SK-N-DZ (cell line): ENCODE data around the gene GMDS.

Experiments used
- DNase-seq: peaks from one replicate; pipeline ENCODE4 v3.0.0-alpha.2; 2015; ENCODE audit warnings: low spot score

Gene GMDS

DNA sequence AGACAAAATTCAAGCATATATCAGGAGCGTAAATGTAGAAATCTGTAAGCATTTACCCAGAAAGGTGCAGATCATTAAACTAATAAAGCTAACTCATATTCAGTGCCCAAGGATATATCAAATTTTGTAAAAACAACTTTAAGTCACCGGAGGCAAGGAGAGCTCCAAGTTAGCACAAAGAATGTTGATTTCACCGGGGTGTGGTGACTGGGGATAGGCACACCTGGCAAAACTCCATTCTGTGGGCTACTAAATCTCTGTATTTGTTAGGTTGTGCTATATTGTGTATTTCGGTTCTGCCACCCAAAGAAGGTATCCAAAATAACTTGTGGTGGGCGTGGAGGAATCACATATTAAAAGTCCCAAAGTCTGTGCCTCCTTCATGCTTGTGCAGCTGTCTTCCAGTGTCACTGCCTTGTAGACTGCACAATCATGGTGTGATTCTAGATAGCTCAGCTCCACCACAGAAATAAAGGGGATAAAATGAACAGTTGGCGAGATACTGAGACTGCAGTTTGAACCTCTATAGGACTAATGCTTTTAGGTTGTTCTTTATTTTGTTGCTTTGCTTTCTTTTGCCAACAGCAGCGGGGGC is 111.6 kb downstream of the GMDS start:
- DNase-seq: no peak

DNA sequence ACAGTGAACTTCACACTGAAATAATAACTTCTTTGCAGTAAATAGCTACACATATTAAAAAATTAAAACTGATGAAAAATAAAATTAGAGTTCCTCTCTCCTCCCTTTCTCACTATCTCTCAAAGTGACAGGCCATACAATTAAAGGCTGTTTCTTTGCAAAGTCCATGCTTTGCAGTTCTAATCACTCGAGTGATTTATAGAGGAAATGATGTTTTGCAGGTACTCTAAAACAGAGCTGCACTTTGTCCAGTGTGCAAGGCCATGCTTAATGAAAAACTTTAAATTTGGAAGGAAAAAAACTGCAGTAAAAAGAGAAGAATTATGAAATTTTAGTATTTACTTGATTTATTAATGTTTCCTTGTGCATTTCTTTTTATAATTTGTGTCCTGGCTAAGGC is 112.5 kb downstream of the GMDS start:
- DNase-seq: no peak

DNA sequence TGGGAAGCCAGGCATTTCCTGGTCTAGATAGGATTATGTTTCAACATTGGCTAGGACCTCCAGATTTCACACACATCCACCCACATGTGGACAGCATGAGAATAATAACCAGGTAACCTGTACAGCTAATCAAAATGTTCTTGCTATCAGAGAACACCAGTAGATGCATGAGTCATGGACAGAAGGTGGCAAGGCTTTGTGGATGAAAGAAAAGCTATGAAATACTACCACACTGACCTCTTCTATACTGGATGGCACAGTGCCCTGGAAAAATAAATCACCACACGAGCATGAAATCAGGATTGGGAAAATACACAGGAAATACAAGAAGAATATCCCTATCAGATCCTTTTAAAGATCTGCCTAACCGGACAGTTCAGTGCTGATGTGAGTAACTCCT is 113.0 kb downstream of the GMDS start:
- no peak for DNase-seq

DNA sequence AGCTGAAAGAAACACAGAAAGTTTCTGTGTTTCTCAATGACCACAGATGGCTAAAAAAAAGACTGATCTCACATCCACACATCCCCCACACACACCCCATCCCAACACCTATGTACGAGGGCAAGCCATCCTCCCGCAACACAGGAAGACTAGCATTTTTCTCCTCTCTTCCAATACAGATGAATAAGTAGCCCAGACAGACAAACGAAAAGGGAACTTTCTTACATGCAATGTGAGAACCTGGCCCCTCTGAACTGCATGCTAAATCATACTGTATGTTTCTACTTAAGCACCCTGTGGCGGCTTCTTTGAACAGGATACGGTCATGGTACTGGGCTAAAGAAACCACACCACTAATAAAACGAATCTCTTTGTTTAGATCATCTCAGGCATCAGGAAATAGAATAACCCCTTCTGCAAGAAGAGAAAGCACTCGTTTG is 116.2 kb downstream of the GMDS start:
- no peak for DNase-seq

DNA sequence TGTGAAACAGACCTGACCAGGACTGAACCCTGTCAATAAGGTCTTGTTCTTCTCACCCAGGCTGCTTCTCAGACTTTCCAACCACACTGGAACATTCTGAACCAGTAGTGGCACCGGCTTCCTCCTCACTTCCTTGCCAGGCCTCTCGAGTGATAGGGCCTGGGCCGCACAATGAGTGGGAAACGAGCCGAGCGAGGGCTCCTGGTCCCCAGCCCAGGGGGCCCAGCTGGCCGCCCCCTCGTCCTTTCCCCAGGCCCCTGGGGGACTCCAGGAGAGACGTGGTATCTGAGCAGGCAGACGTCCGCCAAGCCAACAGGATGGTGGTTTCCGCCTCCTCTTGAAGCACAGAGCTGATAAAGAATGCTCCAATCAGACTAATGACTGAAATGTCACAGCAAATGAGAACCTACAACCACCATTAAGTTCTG is 117.9 kb downstream of the GMDS start:
- DNase-seq: no peak

DNA sequence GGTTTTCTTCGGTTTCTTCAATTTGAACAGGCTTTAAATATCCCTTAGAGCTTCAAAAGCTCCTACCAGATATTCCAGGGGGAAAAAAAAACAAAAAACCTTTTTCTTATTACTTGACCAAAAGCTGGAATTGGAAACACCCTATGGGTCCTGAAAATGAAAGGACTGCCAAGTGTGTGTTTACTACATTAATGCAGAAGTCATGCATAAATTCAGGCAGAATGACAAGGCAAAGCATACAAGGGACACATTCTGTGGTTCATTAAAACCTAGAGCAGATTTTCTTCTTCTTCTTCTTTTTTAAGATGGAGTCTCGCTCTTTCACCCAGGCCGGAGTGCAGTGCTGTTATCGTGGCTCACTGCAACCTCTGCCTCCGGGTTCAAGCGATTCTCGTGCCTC is 119.1 kb downstream of the GMDS start:
- no peak for DNase-seq

DNA sequence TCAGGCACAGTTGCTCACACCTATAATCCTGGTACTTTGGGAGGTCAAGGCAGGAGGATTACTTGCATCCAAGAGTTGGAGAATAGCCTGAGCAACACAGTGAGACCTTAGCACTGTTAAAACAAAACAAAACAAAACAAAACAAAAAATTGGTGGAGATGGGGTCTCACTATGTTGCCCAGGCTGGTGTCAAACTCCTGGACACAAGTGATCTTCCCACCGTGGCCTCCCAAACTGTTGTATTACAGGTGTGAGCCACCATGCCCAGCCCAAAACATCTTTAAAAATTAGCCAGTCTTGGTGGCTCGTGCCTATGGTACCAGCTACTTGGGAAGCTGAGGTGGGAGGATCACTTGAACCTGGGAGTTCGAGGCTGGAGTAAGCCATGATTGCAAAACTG is 120.2 kb downstream of the GMDS start:
- DNase-seq: no peak

DNA sequence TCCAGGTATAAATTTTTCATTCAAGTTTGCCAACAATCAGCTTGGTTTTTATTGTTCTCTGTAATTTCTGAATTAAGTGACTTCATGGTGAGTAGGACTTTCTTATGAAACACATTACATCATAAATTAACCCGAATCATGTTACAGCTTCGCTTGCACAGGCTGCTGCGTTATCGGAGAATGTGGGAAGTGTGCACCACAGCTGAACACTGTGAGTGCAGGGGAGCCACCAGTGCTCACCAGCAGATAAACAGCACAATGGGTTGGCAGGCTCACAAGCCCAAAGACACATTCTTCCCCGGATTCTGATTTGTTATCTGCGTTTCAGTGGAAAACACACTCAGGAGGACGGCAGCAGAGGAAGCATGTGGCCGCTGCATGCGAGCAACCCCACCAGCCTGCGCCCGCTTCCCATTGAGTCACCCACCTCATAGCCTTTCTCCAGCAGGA is 121.1 kb downstream of the GMDS start:
- no peak for DNase-seq

DNA sequence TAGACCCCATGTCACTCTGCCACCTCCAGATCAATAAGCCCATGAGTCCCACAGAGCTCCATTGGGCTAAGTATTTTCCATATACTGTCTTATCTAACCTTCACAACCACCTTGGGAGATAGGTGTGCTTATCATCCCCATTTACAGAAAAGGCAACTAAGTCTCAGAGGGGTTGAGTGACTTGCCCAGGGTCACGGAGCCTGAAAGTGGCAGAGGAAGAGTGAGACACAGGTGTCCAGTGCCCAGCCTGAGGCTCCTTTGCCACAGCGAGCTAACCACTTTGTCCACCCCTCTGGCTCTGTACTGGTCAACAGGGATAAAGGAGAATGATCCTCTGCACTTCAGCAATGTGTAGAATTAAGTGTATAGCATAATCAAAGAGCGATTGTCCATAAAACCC is 124.5 kb downstream of the GMDS start:
- DNase-seq: no peak

DNA sequence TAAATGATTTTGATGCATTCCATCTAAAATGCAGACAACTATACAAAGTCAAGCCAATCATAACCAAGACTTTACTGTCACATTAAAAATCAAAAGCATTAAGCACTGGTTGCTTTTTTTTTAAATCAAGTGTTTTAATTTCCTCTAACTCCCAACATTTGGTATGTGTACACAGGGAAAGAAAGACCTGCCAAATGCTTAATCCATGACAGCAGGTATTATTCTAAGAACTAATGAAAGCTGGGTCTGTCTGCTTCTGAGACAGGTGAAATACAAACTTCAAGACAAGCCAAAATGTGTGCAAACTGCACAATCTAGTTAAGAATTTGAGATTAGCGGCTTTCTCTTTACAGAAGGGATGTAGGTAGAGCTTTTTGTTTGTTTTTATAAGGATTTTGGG is 126.1 kb downstream of the GMDS start:
- DNase-seq: no peak

DNA sequence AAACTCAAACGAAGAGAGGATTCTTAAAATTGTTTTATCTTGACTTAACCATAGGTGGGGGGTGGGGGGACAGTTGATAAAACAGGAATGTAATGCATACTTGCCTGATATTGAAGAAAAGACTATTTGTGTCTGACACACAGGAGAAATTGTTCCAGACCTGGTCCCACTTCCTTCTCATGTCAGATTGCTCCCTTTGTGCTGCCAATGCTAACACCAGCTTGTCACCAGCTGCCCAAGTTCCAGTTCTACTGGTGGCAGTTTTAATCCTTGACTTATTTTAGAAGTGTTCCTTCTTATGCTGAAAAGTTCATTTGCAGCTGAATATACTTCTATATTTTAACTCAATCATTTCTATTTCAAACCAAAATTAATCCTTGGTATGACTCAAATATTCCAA is 127.3 kb downstream of the GMDS start:
- DNase-seq: no peak

DNA sequence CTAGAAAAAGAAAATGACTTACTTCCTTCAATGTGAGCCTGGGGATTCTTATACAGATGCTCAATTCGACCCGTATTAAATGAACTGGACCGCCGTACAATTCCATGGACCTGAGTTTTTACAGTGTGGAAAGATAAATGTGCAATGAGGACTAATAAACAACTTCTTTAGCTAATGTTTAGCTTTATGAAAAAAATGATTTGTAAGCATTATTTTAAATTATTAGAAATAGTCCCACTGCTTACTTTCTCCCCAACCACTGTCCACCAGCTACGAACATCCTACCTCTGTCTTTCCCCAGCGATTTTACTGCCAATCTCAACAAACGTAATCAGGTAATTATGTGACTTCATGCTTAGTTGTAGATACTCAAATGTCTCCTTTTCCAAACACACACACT is 128.0 kb downstream of the GMDS start:
- DNase-seq: no peak

DNA sequence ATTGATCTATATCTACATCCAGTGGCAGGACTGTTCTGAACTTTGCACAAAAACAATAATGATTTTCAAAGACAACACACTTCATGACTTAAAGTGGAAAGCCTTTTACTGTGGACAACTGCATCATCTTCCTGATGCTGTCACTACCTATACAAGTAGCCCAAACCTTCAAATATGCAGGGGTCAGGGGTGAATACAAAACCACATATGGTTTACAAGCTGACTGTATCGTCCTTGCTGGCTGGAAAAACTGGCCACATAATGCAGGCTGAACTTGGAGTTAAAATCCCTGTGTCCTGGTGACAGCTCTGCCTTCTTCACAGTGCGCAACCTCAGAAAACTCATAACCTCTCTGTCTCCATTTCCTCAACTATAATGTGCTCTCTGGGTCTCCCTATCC is 128.9 kb downstream of the GMDS start:
- DNase-seq: no peak

DNA sequence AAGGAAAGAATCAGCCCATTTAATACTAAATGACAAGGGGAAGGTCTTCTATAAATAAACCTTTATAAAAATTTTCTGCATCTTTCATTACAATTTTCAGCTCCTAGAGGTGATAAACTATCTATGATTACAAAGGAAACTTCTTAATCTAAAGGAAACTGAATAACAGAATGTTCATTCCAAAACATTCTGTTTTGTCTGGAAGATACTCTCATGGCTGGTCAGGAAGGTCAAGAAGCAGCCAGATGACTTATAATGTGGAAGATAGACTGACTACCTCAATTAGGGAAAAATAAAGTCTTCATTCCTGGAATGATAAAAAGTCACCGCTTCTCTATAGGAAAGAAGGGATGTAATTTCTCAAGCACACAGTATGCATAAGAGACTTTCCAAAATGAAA is 131.3 kb downstream of the GMDS start:
- DNase-seq: no peak

DNA sequence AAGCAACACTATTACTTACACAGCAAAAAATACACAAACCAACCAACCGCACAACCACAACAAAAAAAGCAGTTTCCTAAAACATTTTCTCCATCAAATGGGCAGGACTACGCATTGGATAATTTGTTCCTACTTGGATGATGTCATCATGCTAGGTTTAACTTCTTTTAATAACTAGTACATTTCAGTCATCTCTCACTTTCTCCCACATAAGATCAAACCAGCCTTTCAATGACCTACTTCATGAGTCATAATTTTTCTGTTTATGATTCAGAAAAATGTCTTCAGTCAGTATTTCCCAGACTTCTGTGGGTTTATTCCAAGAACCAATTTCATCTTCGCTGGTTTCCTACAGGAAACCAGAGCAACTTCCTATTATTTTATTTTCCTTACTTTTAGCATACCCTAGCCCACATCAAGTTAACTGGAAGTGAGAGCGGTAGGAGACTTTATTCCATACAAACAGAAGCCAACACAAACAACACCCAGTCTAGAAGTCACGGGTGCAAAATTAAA is 134.2 kb downstream of the GMDS start:
- DNase-seq: no peak

DNA sequence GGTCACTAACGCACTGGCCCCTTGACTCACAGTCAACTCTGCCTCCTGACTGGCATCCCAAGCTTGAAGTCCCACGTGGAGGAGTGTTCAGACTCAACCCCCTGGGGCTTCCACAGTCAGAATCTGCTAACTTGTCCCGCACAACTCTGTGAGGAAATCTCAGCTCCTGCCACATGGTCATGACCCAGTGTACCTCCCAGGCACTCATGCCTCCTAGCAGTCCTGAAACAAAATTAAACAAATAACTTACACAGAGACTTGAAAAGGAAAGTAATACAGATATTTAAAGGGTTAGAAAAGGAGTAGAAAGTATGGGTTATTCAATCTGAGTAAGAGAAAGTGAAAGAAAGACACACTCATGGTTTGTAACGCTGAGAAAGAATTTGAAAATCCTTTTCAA is 134.9 kb downstream of the GMDS start:
- DNase-seq: no peak

DNA sequence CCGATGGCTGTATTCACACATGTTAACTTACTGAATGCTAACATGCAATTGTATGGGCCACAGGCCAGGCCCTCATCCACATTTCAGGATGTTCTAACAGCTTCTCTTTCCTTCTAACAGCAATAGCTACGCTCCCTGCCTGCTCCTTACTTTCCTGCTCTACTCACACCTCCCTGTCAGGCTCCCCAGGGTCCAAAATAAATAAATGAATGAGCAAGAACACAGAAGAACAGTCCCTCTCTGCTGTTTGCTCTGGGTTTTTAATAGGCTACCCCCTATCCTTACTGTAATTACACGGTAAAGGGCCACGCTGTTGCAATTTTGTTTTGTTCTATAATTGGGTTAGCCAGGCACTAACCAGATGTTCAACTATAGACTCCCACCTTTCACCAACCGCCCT is 135.6 kb downstream of the GMDS start:
- peak; percentile 24 for DNase-seq

DNA sequence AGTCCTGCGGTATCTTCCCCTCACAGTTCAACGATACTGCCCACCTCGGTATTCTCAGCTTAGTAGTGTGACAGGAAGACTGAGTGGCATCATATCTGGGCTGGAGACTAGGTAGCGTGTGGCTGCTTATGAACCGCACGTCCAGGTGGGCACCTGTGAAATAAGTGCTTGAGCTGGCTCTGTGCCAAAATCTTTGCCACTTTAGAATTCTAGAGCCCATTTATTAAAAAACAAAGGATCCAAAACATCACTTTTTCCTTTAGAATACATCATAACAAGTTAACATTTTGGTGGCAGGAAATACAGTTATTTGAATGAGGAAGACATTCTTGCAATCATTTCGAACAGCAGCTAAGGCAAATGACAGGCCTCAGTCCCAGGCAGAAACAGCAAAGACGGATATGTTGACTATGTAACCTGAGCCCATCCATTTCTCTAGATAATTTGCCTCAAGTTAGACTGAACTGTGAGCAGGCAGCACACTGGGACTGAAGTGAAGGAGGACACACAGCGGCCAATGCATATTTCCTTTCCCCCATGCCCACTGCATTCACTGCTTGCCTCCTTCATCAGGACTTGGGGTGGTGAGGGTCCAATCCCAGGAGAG is 136.6 kb downstream of the GMDS start:
- peak; percentile 69 for DNase-seq

DNA sequence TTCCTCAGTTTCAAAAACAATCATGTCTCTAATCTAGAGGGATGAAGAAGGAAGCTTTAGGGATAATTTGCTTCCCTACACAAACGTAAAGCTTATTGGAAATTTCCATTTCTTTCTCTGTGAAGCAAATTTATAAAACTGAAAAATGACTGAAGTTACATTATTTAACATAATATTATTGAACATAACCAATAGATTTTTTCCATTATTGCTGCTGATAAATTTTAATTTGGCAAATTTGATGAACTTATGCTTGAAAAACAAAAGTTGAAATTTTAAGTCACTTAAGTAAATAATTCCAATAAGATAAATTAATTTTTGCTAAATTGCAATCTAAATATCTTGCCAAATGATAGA is 140.9 kb downstream of the GMDS start:
- DNase-seq: no peak

DNA sequence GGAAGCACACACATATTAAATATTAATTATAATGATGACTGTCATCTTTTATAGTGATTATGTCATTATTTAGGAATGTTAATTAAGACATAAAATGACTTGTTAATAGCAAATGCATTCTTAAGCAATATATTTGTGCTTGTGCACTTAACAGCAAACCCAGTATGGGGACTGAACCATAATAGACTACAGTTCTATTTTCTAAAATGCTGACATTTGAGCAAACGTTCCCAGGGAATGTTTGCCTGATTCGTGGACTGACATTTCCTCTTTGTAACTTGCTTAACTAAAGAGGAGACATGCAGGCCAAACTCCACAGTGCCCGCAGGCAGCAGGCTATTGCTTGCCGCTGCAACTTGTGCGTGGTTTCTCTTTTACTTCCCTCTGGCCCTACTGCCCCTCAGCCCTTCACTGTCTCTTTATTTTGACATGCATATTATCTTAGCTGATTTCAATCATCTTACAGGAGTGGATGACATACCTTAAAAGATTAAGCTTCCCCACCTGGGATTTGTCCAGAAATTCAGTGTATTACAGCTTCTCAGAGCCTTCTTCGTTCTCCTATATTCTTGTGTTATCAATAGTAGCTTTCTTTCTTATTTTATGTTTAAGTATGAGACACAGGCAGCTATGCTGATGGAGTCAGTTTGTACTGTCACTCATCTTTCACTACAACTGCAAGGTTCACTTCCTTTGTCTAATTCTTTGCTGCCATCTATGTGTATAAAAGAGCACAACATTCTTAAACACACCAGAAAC is 141.5 kb downstream of the GMDS start:
- DNase-seq: peak; percentile 74

DNA sequence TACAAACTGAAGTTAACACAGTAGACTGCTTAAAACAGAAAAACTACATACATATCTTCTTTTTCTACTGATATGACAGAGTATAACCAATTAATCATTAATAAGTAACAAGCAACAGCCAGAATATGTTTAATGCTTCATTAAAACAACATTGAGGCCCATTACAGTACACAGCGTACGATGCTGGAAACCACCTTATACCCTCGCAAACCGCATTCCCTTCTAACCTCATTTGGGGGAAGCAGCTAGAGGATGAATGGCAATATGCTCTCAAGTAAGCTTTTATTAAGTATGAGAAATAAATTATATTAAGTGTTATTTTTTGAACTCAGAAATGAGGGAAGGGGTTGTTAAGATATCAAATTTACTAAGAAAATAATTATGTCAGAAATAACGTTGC is 142.4 kb downstream of the GMDS start:
- no peak for DNase-seq

DNA sequence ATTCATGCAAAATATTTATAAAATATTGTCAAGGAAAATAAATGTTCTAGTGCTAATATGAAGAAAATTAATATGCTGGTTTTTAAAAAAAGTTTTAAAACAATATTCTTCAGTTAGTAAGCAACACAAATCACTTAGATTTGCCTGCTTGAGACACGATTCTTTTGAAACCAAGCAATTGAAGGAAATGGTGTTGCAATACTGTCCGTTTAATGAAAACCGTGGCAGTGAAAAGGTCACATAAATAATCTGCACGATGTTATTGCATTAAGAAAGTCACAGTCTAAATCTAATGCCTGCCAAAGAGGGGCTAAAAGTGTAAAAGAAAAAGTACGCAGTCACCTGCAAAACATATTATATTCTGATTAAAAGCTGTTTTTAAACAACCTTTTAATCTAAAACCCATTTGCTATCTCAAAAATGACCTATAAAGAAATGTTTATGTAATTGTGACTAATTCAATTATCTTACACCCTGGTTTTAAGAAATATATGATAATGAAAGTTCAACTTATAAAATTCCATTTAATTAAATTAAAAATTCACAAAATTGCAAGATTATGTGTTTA is 143.0 kb downstream of the GMDS start:
- DNase-seq: no peak

DNA sequence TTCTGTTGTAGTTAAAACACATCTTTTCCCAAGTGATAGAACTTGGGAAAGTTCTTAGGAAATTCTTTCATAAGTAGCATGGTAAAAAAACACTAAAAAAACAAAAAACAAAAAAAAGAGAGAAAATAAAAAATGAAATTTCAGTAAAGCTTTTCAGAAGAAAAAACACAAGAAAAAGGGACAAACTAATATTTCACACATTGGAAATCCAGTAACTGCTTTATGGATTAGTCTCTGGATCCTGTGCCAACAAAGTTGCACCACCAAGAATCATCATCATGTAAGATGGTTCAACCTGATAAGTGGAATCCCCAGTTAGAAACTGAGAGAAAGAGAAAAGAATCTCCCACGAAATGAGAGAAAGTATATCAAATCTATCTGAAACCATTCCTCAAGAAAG is 144.2 kb downstream of the GMDS start:
- no peak for DNase-seq
